Tibial artery (tissue), 4 donors: Measurements from ENCODE around the gene FADD.
A peak's percentile ranks its signal among the peaks of the same experiment; 100 is the strongest.

Experiments used
- DNase-seq, 2 donors: peaks; one replicate each; pipeline ENCODE4 v3.0.0-alpha.2; 2019
- H3K27ac ChIP-seq, 2 donors: fragments of 200-600 bp; sonication (generic) in 1 of 2; 1 replicate in 1 of 2; 2 replicates in 1 of 2; pipeline ENCODE4 v1.5.1; 2018 to 2019; ENCODE audit warnings: mild to moderate bottlenecking in 1 of 2
- H3K27me3 ChIP-seq, 2 donors: fragments of 200-600 bp; sonication (generic) in 1 of 2; one replicate each; pipeline versions ENCODE4 v1.5.1 to v1.6.0; 2016 to 2019
- H3K36me3 ChIP-seq, 3 donors: fragments of 200-600 bp; sonication (generic) in 2 of 3; one replicate each; pipeline ENCODE4 v1.5.1; 2016 to 2019; ENCODE audit warnings: mild to moderate bottlenecking in 2 of 3
- H3K4me1 ChIP-seq, 4 donors: fragments of 200-600 bp; sonication (generic) in 2 of 4; 1 replicate in 3 of 4; 2 replicates in 1 of 4; pipeline ENCODE4 v1.5.1; 2016 to 2019
- H3K4me3 ChIP-seq, 2 donors: fragments of 200-600 bp; sonication (generic) in 1 of 2; 1 replicate in 1 of 2; 2 replicates in 1 of 2; pipeline ENCODE4 v1.5.1; 2018 to 2019; ENCODE audit warnings: mild to moderate bottlenecking in 2 of 2
- H3K9me3 ChIP-seq, 3 donors: fragments of 200-600 bp; sonication (generic) in 1 of 3; one replicate each; pipeline ENCODE4 v1.5.1; 2016 to 2019
- CTCF ChIP-seq, 2 experiments: fragments of 200-600 bp in 1 of 2; fragments of 450-650 bp in 1 of 2; IDR thresholded peaks; one replicate each; pipeline ENCODE4 v1.5.1; 2017 to 2019; ENCODE audit warnings: antibody characterized with exemption in 2 of 2, mild to moderate bottlenecking in 1 of 2, moderate library complexity in 1 of 2
- intact Hi-C: fragments of 100-400 bp; cut with DNase I; formaldehyde crosslinking; loops from one replicate; pipeline ENCODE4 v1.15.0; 2023; ENCODE audit warnings: low total_unique reads

The FADD gene

GRCh38 chr11:70186936-70187335, 16.2 kb upstream of the FADD start:
- Histone ChIP-seq H3K27me3 (no peaks in the 10 kb centered on the region), H3K36me3 (peaks cover 3 to 52% (median 49%) of the 10 kb centered on the region in 3 donors), H3K4me1 (peaks cover 0 to 20% (median 12%) of the 10 kb centered on the region in 4 donors), H3K9me3 (no peaks in the 10 kb centered on the region), H3K4me3 (no peak overlapping the region), H3K27ac (no peak overlapping the region)
- no peak for DNase-seq
- intact Hi-C loops, result no loop called here
- no peak for TF ChIP-seq CTCF (IDR thresholded peaks at IDR 0.05)

- peaks cover 0 to 22% (median 12%) of the 10 kb centered on the region in 4 donors for H3K4me1 ChIP-seq
- no peak for TF ChIP-seq CTCF (IDR thresholded peaks at IDR 0.05)
- DNase-seq, result no peak
- intact Hi-C loops, result no loop called here
- H3K9me3 ChIP-seq, result no peaks in the 10 kb centered on the region
- no peak overlapping the region for H3K27ac ChIP-seq
- no peaks in the 10 kb centered on the region for H3K27me3 ChIP-seq
- H3K4me3 ChIP-seq, result no peak overlapping the region
- H3K36me3 ChIP-seq, result peaks cover 3 to 47% (median 40%) of the 10 kb centered on the region in 3 donors
Observed at GRCh38 chr11:70187771-70188170, 15.3 kb upstream of the FADD start.

GRCh38 chr11:70189622-70190021, 13.5 kb upstream of the FADD start:
- Histone ChIP-seq H3K4me1 (peaks cover 0 to 16% (median 4%) of the 10 kb centered on the region in 4 donors), H3K27ac (no peak overlapping the region), H3K9me3 (no peaks in the 10 kb centered on the region), H3K27me3 (no peaks in the 10 kb centered on the region), H3K4me3 (no peak overlapping the region), H3K36me3 (peaks cover 3 to 45% (median 30%) of the 10 kb centered on the region in 3 donors)
- TF ChIP-seq CTCF (IDR thresholded peaks at IDR 0.05), result no peak
- no peak for DNase-seq
- intact Hi-C loops, result loop anchor here (2.0 to 10.0 kb wide), 2 partner anchors 279 to 475 kb away; no protein-coding TSS in a partner anchor

GRCh38 chr11:70191495-70192140, 11.5 kb upstream of the FADD start:
- Histone ChIP-seq H3K36me3 (peaks cover 3 to 25% (median 13%) of the 10 kb centered on the region in 3 donors), H3K27ac (no peak overlapping the region), H3K4me3 (no peak overlapping the region), H3K4me1 (peaks cover 0 to 16% (median 4%) of the 10 kb centered on the region in 4 donors), H3K27me3 (no peaks in the 10 kb centered on the region), H3K9me3 (no peaks in the 10 kb centered on the region)
- DNase-seq, result peak; percentile 62 to 88
- peak; percentile 95 to 97 for TF ChIP-seq CTCF (IDR thresholded peaks at IDR 0.05)
- intact Hi-C loops, result loop anchor here (2.0 to 10.0 kb wide), 2 partner anchors 281 to 477 kb away; no protein-coding TSS in a partner anchor

GRCh38 chr11:70192666-70193410, 10.3 kb upstream of the FADD start:
- TF ChIP-seq CTCF (IDR thresholded peaks at IDR 0.05), result no peak
- peak in 1 of 2 donors; percentile 83 for DNase-seq
- Histone ChIP-seq H3K27me3 (no peaks in the 10 kb centered on the region), H3K27ac (no peak overlapping the region), H3K9me3 (no peaks in the 10 kb centered on the region), H3K4me1 (peaks cover 0 to 16% (median 4%) of the 10 kb centered on the region in 4 donors), H3K36me3 (peaks cover 1 to 15% (median 3%) of the 10 kb centered on the region in 3 donors), H3K4me3 (no peak overlapping the region)
- intact Hi-C loops, result loop anchor here (10.0 kb wide), 1 partner anchor 478 kb away; no protein-coding TSS in a partner anchor
